ENCODE results near the gene RPL4. TPM values are rescaled to one million over a fixed set of nuclear protein-coding genes. Genes with fewer than 3 reads are reported as not detected.

RPL4 gene
- total RNA-seq, 1 experiment from 2014 or later: 3,648 TPM

DNA sequence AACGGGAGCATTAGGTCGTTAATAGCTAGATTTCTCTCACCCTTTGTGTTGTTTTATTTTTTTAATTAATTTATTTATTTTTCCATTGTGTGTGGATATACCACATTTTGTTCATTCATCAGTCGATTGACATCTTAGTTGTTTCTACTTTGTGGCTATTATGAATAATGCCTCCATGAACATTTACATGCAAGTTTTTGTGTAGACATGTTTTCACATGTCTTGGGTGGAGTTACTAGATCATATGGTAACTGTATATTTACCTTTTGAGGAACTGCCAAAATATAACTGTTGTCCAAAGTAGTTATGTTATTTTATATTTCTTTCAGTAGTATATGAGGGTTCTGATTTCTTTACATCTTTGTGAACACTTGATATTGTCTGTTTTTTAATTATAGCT, 19.3 kb upstream of the RPL4 start:
- H3K4me3 Mint-ChIP-seq: no peak overlapping the region
- H3K36me3 Mint-ChIP-seq: peaks cover 30% of the 10 kb centered on the region
- ATAC-seq: no peak
- POLR2A ChIA-PET: no interaction called here
- H3K27ac Mint-ChIP-seq: no peak overlapping the region
- no peaks in the 10 kb centered on the region for H3K27me3 Mint-ChIP-seq (ENCODE audit: low read depth)
- no peaks in the 10 kb centered on the region for H3K9me3 Mint-ChIP-seq
- H3K4me1 Mint-ChIP-seq: no peaks in the 10 kb centered on the region
- CTCF ChIA-PET: interaction anchor here (1.0 kb wide), 1 partner anchor 40 kb away, joined by 3 read pairs; no protein-coding TSS in a partner anchor
- TF ChIP-seq KAT7 (CRISPR knock-in tag; IDR thresholded peaks at IDR 0.05; ENCODE audit: borderline replicate concordance) (no peak), IRF2 (CRISPR knock-in tag; IDR thresholded peaks at IDR 0.05; ENCODE audit: borderline replicate concordance, low read depth) (no peak), CREB1 (CRISPR knock-in tag; IDR thresholded peaks at IDR 0.05) (no peak), JAZF1 (CRISPR knock-in tag; IDR thresholded peaks at IDR 0.05) (no peak), NR3C1 (CRISPR knock-in tag; conservative IDR thresholded peaks at IDR 0.05; ENCODE audit: low read depth) (no peak), ZBTB43 (CRISPR knock-in tag; IDR thresholded peaks at IDR 0.05) (no peak), FOXP1 (CRISPR knock-in tag; IDR thresholded peaks at IDR 0.05; ENCODE audit: borderline replicate concordance) (no peak), FOXK1 (CRISPR knock-in tag; IDR thresholded peaks at IDR 0.05) (no peak), RELA (CRISPR knock-in tag; IDR thresholded peaks at IDR 0.05; ENCODE audit: borderline replicate concordance) (no peak), ATF6 (CRISPR knock-in tag; IDR thresholded peaks at IDR 0.05) (no peak), OVOL2 (CRISPR knock-in tag; IDR thresholded peaks at IDR 0.05; ENCODE audit: borderline replicate concordance) (no peak), ZNF263 (CRISPR knock-in tag; IDR thresholded peaks at IDR 0.05; ENCODE audit: low read depth) (no peak), ZNF671 (CRISPR knock-in tag; IDR thresholded peaks at IDR 0.05) (no peak)
- TF ChIP-seq, protein P1, sequence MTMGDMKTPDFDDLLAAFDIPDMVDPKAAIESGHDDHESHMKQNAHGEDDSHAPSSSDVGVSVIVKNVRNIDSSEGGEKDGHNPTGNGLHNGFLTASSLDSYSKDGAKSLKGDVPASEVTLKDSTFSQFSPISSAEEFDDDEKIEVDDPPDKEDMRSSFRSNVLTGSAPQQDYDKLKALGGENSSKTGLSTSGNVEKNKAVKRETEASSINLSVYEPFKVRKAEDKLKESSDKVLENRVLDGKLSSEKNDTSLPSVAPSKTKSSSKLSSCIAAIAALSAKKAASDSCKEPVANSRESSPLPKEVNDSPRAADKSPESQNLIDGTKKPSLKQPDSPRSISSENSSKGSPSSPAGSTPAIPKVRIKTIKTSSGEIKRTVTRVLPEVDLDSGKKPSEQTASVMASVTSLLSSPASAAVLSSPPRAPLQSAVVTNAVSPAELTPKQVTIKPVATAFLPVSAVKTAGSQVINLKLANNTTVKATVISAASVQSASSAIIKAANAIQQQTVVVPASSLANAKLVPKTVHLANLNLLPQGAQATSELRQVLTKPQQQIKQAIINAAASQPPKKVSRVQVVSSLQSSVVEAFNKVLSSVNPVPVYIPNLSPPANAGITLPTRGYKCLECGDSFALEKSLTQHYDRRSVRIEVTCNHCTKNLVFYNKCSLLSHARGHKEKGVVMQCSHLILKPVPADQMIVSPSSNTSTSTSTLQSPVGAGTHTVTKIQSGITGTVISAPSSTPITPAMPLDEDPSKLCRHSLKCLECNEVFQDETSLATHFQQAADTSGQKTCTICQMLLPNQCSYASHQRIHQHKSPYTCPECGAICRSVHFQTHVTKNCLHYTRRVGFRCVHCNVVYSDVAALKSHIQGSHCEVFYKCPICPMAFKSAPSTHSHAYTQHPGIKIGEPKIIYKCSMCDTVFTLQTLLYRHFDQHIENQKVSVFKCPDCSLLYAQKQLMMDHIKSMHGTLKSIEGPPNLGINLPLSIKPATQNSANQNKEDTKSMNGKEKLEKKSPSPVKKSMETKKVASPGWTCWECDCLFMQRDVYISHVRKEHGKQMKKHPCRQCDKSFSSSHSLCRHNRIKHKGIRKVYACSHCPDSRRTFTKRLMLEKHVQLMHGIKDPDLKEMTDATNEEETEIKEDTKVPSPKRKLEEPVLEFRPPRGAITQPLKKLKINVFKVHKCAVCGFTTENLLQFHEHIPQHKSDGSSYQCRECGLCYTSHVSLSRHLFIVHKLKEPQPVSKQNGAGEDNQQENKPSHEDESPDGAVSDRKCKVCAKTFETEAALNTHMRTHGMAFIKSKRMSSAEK (CRISPR knock-in tag; IDR thresholded peaks at IDR 0.05; ENCODE audit: borderline replicate concordance): no peak
- TF ChIP-seq, protein P2, sequence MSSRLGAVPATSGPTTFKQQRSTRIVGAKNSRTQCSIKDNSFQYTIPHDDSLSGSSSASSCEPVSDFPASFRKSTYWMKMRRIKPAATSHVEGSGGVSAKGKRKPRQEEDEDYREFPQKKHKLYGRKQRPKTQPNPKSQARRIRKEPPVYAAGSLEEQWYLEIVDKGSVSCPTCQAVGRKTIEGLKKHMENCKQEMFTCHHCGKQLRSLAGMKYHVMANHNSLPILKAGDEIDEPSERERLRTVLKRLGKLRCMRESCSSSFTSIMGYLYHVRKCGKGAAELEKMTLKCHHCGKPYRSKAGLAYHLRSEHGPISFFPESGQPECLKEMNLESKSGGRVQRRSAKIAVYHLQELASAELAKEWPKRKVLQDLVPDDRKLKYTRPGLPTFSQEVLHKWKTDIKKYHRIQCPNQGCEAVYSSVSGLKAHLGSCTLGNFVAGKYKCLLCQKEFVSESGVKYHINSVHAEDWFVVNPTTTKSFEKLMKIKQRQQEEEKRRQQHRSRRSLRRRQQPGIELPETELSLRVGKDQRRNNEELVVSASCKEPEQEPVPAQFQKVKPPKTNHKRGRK (CRISPR knock-in tag; IDR thresholded peaks at IDR 0.05; ENCODE audit: borderline replicate concordance): no peak
- TF ChIP-seq, protein P3, sequence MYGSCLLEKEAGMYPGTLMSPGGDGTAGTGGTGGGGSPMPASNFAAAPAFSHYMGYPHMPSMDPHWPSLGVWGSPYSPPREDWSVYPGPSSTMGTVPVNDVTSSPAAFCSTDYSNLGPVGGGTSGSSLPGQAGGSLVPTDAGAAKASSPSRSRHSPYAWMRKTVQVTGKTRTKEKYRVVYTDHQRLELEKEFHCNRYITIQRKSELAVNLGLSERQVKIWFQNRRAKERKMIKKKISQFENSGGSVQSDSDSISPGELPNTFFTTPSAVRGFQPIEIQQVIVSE (CRISPR knock-in tag; IDR thresholded peaks at IDR 0.05; ENCODE audit: borderline replicate concordance): no peak
- no peak for DNase-seq (ENCODE audit: low spot score)
